Astrocyte (in vitro differentiated cells and primary cell): ENCODE results near the gene NAB2.
"Not testable (repeated sequence)": the region's sequence is repeated elsewhere in the genome, so short reads cannot be mapped to it uniquely, and the experiment has no call there.

Source experiments
- EZH2 ChIP-seq: IDR thresholded peaks from 2 replicates; pipeline ENCODE4 v1.6.1; 2012; ENCODE audit warnings: mild to moderate bottlenecking, low read length, inconsistent platforms; ENCODE audit not compliant: insufficient read depth
- TF ChIP-seq, protein P1 (sequence below): IDR thresholded peaks from 2 replicates; pipeline ENCODE4 v1.5.1; 2011; ENCODE audit warnings: low read depth, mild to moderate bottlenecking, inconsistent platforms, low read length, moderate library complexity; ENCODE audit not compliant: insufficient read depth

DNA sequence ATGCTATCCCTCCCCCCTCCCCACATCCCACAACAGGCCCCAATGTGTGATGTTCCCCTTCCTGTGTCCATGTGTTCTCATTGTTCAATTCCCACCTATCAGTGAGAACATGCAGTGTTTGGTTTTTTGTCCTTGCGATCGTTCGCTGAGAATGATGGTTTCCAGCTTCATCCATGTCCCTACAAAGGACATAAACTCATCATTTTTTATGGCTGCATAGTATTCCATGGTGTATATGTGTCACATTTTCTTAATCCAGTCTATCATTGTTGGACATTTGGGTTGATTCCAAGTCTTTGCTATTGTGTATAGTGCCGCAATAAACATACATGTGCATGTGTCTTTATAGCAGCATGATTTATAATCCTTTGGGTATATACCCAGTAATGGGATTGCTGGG lies 35.8 kb upstream of the NAB2 start:
- TF ChIP-seq, protein P1, sequence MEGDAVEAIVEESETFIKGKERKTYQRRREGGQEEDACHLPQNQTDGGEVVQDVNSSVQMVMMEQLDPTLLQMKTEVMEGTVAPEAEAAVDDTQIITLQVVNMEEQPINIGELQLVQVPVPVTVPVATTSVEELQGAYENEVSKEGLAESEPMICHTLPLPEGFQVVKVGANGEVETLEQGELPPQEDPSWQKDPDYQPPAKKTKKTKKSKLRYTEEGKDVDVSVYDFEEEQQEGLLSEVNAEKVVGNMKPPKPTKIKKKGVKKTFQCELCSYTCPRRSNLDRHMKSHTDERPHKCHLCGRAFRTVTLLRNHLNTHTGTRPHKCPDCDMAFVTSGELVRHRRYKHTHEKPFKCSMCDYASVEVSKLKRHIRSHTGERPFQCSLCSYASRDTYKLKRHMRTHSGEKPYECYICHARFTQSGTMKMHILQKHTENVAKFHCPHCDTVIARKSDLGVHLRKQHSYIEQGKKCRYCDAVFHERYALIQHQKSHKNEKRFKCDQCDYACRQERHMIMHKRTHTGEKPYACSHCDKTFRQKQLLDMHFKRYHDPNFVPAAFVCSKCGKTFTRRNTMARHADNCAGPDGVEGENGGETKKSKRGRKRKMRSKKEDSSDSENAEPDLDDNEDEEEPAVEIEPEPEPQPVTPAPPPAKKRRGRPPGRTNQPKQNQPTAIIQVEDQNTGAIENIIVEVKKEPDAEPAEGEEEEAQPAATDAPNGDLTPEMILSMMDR = not testable (repeated sequence)
- TF ChIP-seq EZH2 = not testable (repeated sequence)
